ENCODE data around the gene BNIP1.

- TF ChIP-seq CTCF (IDR thresholded peaks at IDR 0.05), result no peak
- no peak for TF ChIP-seq EP300 (IDR thresholded peaks at IDR 0.05)
- TF ChIP-seq POLR2AphosphoS5 (IDR thresholded peaks at IDR 0.05), result no peak
Observed at GRCh38 chr5:173208296-173208695, 64.0 kb downstream of the BNIP1 start.
